Skeletal muscle satellite cell (primary cell): ENCODE data around the gene IER3.
A peak's percentile ranks its signal among the peaks of the same experiment; 100 is the strongest.
"Not testable (repeated sequence)": the region's sequence is repeated elsewhere in the genome, so short reads cannot be mapped to it uniquely, and the experiment has no call there.

Experiments
- H3K27me3 ChIP-seq: 2 replicates; pipeline ENCODE4 v1.7.0; 2013; ENCODE audit warnings: low read length; ENCODE audit not compliant: control insufficient read depth, insufficient read depth
- H3K36me3 ChIP-seq: 2 replicates; pipeline ENCODE4 v1.7.0; 2013; ENCODE audit warnings: mild to moderate bottlenecking, control low read depth, low read length; ENCODE audit not compliant: insufficient read depth
- H3K4me1 ChIP-seq: 2 replicates; pipeline ENCODE4 v1.7.0; 2013; ENCODE audit warnings: low read length; ENCODE audit not compliant: control insufficient read depth, insufficient read depth
- H3K4me2 ChIP-seq: 2 replicates; pipeline ENCODE4 v1.7.0; 2013; ENCODE audit warnings: mild to moderate bottlenecking, low read length
- H3K4me3 ChIP-seq: 2 replicates; pipeline ENCODE4 v1.7.0; 2013; ENCODE audit warnings: low read length
- H3K9ac ChIP-seq: 2 replicates; pipeline ENCODE4 v1.7.0; 2013; ENCODE audit warnings: mild to moderate bottlenecking, low read depth, low read length, moderate library complexity
- H3K9me3 ChIP-seq: replicated peaks from 2 replicates; pipeline ENCODE4 v1.7.0; 2013; ENCODE audit warnings: mild to moderate bottlenecking, control low read depth, low read length

IER3 gene

DNA sequence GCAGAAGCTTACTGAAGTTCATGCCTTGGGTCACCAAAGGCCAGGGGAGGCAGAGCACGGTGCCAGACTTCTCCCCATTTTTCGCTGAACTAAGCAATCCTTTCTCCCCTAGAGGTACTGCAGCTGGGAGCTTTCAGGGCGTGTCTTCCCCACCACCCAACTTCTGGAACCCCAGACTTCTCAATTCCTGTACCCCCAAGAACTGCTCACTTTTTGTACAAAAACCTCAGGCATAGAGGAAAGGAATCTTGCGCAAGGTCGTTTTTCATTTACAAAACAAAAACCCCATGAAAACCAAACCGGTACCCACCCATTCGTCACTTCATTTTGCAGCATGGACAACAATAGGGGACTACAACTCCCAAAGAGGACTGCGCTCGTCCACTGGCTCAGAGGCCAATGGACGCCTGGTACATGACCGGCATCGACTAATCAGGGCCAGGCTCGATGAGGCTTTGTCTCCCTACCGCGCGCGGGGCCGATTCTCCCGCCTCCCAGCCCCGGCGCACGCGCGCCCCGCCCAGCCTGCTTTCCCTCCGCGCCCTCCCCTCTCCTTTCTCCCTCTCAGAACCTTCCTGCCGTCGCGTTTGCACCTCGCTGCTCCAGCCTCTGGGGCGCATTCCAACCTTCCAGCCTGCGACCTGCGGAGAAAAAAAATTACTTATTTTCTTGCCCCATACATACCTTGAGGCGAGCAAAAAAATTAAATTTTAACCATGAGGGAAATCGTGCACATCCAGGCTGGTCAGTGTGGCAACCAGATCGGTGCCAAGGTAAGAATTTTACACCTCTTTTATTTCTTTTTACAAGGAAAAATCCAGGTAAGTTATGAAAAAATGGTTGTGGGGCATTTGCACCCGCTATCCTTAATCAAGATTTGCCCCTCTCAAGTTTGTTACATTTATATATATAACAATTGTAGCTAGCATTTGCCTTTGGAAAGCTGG is 24.3 kb downstream of the IER3 start, which contains the start of gene TUBB:
Gene TUBB (plus strand): TSS at position 562 of the 947 bp plus-strand sequence. CDS start 155 bp downstream, at position 717.
- Histone ChIP-seq H3K27me3 (no peaks in the 10 kb centered on the region), H3K36me3 (peaks cover 36% of the 10 kb centered on the region), H3K4me1 (peaks cover 42% of the 10 kb centered on the region), H3K4me3 (peak within 1 kb of the TSS; percentile 95), H3K9ac (peak within 1 kb of the TSS; percentile 98), H3K4me2 (peak within 1 kb of the TSS; percentile 77), H3K9me3 (no peaks in the 10 kb centered on the region)

DNA sequence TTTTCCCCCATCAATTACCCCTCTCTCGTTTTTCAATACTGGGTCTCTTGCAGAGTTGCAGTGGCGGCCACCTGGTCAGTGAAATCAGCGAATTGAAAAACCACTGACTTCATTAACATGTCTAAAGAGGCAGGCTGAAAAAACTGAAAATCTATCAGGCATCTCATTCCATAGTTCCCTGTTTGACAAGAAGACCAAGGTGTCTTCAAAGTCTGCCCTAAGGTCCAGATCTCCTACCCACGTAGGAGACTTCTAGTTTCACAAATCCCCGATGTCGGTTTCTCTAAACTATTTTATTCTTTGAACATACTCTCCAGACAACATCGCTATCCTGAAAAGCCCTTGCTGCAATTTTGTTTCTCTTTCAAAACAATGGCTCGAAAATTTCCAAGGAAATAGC is 25.0 kb downstream of the IER3 start:
- peak overlapping the region; percentile 76 for H3K9ac ChIP-seq
- no peaks in the 10 kb centered on the region for H3K27me3 ChIP-seq
- H3K4me2 ChIP-seq, result peak overlapping the region; percentile 77
- H3K4me1 ChIP-seq, result peaks cover 35% of the 10 kb centered on the region
- no peaks in the 10 kb centered on the region for H3K9me3 ChIP-seq
- peaks cover 35% of the 10 kb centered on the region for H3K36me3 ChIP-seq
- H3K4me3 ChIP-seq, result peak overlapping the region; percentile 67

DNA sequence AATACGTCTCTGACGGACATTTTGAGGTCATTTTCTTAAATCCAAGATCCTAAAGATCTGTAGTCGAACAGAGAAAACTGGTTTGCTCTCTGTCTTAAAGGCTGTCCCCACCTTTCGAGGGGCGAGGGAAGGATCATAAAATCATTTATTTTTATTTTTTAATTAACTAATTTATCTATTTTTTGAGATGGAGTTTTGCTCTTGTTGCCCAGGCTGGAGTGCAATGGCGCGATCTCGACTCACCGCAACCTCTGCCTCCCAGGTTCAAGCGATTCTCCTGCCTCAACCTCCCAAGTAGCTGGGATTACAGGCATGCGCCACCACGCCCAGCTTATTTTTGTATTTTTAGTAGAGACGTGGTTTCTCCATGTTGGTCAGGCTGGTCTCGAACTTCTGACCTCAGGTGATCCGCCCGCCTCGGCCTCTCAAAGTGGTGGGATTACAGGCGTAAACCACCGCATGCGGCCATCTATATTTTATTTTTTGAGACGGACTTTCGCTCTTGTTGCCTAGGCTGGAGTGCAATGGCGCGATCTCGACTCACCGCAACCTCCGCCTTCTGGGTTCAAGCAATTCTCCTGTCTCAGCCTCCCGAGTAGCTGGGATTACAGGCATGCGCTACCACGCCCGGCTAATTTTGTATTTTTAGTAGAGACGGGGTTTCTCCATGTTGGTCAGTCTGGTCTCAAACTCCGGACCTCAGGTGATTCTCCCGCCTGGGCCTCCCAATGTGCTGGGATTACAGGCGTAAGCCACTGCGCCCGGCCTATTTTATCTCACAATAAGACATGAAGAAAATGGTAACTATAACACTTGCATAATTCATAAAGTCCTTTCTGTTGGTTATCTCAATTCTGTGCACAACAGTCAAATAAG is 26.3 kb downstream of the IER3 start:
- peaks cover 22% of the 10 kb centered on the region for H3K4me1 ChIP-seq
- H3K9ac ChIP-seq, result peak overlapping the region; percentile 78
- H3K27me3 ChIP-seq, result not testable (repeated sequence)

DNA sequence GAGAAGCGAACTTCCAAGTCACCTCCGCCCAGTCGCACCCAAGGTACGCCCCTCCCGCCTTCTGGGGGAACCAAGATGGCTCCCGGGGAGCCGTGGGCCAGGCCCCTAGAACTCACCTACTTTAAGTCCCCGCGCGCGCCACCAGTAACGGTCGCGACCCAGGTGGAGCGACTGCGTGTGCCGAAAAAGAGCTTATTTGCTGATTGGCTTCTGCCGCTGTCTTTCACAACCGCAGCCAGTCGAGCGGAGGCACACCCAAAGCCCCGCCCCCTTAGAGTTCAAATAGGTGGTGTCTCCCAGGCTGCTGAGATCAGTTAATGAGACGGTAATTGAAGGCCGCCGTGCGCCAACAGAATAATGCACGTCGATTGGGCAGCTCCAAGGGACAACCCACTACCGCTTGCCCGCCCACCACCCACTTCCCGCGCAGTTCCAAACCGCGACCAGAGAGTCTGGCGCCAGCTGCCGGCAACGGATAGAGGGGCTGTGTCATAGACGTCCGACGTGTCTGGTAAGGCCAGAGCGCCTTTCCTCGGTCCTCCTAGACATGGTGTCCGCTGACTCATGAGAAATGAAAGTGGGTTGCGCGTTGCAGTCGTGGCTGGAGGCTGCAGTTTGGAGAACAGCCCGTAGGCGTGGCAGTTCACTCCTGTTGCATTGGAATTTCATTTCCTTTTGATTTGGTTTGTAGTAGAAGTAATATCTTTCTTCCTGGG is 27.1 kb downstream of the IER3 start, which contains the start of gene MDC1:
Gene MDC1 (minus strand): TSS at position 153 of the 716 bp plus-strand sequence. CDS start 2,106 bp downstream, outside the sequence.
- Histone ChIP-seq H3K27me3 (no peaks in the 10 kb centered on the region), H3K36me3 (peaks cover 28% of the 10 kb centered on the region), H3K9ac (peak within 1 kb of the TSS; percentile 92), H3K4me3 (peak within 1 kb of the TSS; percentile 86), H3K9me3 (no peaks in the 10 kb centered on the region), H3K4me2 (peak within 1 kb of the TSS; percentile 92), H3K4me1 (peaks cover 19% of the 10 kb centered on the region)

More for the DNA sequence above, 26.3 kb downstream of the IER3 start:
- Histone ChIP-seq H3K4me3 (peak overlapping the region; percentile 51), H3K36me3 (peaks cover 27% of the 10 kb centered on the region), H3K4me2 (peak overlapping the region; percentile 77)
- H3K9me3 ChIP-seq, result not testable (repeated sequence)

DNA sequence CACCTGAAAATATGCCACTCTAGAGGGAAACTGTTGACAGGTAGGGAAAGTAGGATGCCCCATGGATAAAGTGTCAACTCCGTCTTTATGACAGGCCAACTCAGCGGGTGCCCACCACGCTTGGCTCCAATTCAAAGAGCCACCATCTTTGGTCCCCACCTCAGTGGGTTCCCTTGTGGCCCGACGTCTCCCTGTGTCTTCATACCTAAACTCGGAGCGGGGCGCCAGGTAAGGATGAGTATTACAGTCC is 27.5 kb downstream of the IER3 start:
- Histone ChIP-seq H3K9me3 (no peaks in the 10 kb centered on the region), H3K27me3 (no peaks in the 10 kb centered on the region), H3K36me3 (peaks cover 29% of the 10 kb centered on the region), H3K9ac (peak overlapping the region; percentile 92), H3K4me3 (peak overlapping the region; percentile 86), H3K4me2 (peak overlapping the region; percentile 92), H3K4me1 (peaks cover 19% of the 10 kb centered on the region)

DNA sequence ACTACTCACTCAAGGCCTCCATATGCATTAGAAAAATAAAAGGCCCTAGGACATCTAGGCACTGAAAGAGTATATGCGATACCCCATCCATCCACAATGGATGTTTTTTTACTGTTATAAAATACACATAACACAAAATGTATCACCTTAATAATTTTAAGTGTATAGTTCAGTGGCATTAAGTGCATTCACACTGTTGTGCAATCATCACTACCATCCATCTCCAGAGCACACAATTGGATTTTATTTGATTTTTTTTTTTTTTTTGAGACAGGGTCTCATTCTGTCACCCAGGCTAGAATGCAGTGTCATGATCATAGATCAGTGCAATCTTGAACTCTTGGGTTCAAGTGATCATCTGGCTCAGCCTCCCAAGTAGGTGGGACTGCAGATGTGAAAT is 30.1 kb downstream of the IER3 start:
- Histone ChIP-seq H3K9ac (no peak overlapping the region), H3K36me3 (peaks cover 34% of the 10 kb centered on the region), H3K4me3 (no peak overlapping the region), H3K27me3 (no peaks in the 10 kb centered on the region), H3K9me3 (no peaks in the 10 kb centered on the region), H3K4me1 (peaks cover 16% of the 10 kb centered on the region), H3K4me2 (no peak overlapping the region)

DNA sequence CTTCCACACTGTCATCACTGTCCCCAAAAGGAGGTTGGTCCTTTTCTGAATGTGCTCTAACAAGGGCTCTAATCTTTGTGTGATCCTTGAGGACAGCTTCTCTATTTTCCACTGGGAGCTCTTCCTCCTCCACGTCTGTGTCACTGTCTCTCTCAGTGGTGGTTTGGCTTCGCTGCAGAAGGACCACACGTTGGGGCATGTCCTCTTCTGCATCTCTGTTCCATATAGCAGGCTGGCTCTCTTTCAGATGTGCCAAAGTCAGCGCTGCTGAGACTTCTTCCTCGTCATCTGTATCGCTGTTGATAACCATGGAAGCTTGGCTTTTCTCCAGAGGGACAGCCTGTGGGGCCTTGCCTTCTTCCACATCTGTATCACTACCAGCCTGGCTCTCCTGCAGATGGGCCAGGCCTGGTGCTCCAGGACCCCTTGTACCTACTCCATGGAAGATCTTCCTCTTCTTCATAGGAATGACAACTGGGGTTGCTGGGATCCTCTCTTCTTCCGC is 31.9 kb downstream of the IER3 start:
- H3K9me3 ChIP-seq, result no peaks in the 10 kb centered on the region
- H3K4me1 ChIP-seq, result peaks cover 7% of the 10 kb centered on the region
- H3K4me3 ChIP-seq, result no peak overlapping the region
- peaks cover 42% of the 10 kb centered on the region for H3K36me3 ChIP-seq
- no peak overlapping the region for H3K9ac ChIP-seq
- no peaks in the 10 kb centered on the region for H3K27me3 ChIP-seq
- no peak overlapping the region for H3K4me2 ChIP-seq

DNA sequence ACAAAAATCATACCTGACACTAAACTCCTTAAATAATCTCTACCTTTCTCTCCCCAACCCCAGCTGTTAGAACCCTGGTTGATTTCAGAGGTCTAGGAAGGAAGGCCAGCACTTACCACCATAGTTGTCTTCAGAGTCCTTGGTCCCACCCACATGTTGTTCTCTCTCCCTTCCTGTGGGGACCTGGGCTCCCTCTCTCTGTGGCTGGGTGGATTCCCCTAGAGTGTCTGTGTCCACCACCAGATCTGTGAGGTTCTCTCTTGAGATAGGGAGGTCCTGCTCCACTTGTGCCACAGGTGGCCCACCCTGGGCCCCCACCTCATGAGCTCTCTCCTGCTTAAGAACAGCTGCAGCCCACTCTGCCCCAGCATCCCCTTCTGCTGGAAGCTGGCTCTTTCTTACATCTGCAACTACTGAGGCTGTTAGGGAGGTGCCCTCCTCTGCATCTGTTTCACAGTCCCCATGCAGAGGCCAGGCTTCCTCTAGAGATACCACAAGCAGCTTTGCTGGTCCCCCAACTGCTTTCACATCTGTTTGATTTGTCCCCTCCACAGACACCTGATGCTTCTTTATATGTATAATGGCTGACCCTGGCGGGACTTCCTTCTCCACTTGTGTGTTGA is 32.5 kb downstream of the IER3 start:
- Histone ChIP-seq H3K27me3 (no peaks in the 10 kb centered on the region), H3K4me3 (no peak overlapping the region), H3K9ac (no peak overlapping the region), H3K9me3 (no peaks in the 10 kb centered on the region), H3K4me1 (peaks cover 7% of the 10 kb centered on the region), H3K36me3 (peaks cover 48% of the 10 kb centered on the region), H3K4me2 (no peak overlapping the region)

DNA sequence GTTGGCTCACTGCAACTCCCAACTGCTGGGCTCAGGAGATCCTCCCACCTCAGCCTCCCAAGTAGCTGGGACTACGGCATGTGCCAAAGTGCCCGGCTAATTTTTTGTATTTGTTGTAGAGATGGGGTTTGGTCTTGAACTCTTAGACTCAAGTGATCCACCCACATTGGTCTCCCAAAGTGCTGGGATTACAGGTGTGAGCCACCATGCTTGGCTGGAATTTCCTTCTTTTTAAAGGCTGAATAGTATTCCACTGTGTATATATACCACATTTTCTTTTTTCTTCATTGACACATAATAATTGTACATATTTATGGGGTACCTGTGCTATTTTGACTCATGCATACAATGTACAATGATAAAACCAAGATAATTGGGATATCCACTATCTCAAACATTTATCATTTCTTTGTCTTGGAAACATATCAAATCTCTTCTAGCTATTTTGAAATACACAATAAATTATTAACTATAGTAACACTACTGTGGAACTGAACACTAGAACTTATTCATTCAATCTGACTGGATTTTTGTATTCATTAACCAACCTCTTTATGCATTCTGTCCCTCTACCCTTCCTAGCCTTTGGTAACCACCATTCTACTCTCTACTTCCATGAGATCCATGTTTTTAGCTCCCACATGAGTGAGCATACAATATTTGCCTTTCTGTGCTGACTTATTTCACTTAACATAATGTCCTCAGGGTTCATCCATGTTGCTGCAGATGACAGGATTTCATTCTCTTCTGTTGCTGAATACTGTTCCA is 35.1 kb downstream of the IER3 start:
- Histone ChIP-seq H3K4me3 (no peak overlapping the region), H3K9ac (no peak overlapping the region), H3K4me1 (no peaks in the 10 kb centered on the region), H3K4me2 (no peak overlapping the region), H3K27me3 (no peaks in the 10 kb centered on the region), H3K9me3 (no peaks in the 10 kb centered on the region), H3K36me3 (peaks cover 52% of the 10 kb centered on the region)

DNA sequence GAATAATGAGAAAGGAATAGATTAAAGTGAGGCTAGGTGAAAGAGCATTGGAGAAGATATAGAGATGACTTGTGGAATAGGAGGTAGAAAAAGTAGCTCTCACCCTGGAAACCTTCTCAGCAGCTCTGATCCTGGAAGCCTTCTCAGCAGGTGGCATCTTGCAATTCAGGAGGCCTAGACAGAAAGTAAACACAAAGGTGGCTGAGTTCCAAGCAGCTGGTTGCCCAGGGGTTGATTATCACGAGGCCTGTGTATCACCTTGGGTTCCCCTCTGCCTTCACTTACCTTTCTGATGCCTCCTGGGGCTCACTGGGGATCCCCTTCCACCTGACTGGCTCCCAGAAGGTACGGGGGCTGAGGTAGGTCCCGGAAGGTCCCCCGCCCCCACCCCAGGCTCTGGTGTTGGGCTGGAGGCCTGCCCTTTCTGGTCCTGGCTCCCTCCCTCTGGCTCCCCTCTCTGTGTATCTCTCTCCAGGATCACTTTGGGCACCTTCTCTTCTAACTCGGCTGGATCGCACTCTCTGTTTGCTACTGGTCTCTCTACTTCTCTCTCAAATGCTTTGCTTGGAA is 37.0 kb downstream of the IER3 start:
- no peaks in the 10 kb centered on the region for H3K27me3 ChIP-seq
- H3K4me1 ChIP-seq, result no peaks in the 10 kb centered on the region
- no peaks in the 10 kb centered on the region for H3K9me3 ChIP-seq
- H3K36me3 ChIP-seq, result peaks cover 55% of the 10 kb centered on the region
- no peak overlapping the region for H3K9ac ChIP-seq
- H3K4me2 ChIP-seq, result no peak overlapping the region
- H3K4me3 ChIP-seq, result no peak overlapping the region
